ENCODE data around the gene CABP7. TPM values are rescaled to one million over a fixed set of nuclear protein-coding genes. Genes with fewer than 3 reads are reported as not detected.

The CABP7 gene
- total RNA-seq, 1 experiment from 2014 or later = not detected

DNA sequence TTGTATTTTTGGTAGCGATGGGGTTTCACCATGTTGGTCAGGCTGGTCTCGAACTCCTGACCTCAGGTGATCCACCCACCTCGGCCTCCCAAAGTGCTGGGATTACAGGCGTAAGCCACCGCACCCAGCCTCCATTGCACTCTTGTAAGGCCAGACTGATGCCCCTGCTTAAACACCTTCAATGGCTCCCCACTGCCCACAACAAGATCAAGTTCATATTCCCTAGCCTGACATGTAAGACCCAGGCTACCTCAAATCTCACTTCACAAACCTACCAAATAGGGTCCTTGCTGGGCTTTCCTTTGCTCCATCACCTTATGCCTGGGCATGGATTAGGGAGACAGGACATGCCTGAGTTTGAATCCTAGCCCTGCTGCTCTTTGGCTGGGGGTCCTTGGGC lies 60.4 kb downstream of the CABP7 start:
- TF ChIP-seq, protein P1, sequence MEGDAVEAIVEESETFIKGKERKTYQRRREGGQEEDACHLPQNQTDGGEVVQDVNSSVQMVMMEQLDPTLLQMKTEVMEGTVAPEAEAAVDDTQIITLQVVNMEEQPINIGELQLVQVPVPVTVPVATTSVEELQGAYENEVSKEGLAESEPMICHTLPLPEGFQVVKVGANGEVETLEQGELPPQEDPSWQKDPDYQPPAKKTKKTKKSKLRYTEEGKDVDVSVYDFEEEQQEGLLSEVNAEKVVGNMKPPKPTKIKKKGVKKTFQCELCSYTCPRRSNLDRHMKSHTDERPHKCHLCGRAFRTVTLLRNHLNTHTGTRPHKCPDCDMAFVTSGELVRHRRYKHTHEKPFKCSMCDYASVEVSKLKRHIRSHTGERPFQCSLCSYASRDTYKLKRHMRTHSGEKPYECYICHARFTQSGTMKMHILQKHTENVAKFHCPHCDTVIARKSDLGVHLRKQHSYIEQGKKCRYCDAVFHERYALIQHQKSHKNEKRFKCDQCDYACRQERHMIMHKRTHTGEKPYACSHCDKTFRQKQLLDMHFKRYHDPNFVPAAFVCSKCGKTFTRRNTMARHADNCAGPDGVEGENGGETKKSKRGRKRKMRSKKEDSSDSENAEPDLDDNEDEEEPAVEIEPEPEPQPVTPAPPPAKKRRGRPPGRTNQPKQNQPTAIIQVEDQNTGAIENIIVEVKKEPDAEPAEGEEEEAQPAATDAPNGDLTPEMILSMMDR (IDR thresholded peaks at IDR 0.05; ENCODE audit: unreplicated experiment) = no peak
- peak overlapping the region; percentile 51 for H3K27ac Mint-ChIP-seq (ENCODE audit: unreplicated experiment)
- no TSS peak for BruUV-seq (replicated peaks)
- H3K27me3 Mint-ChIP-seq (ENCODE audit: unreplicated experiment) = no peaks in the 10 kb centered on the region
- peaks cover 33% of the 10 kb centered on the region for H3K4me1 Mint-ChIP-seq (ENCODE audit: low read depth, unreplicated experiment)
- H3K9me3 Mint-ChIP-seq (ENCODE audit: low read depth, unreplicated experiment) = no peaks in the 10 kb centered on the region
- no peak overlapping the region for H3K4me3 Mint-ChIP-seq (ENCODE audit: low read depth, unreplicated experiment)
- no peak for DNase-seq
- CTCF ChIA-PET = interaction anchor here (0.6 to 1.4 kb wide), 2 partner anchors 12 to 202 kb away, joined by 4 to 6 read pairs; no protein-coding TSS in a partner anchor
- H3K36me3 Mint-ChIP-seq (ENCODE audit: insufficient read depth, unreplicated experiment) = no peaks in the 10 kb centered on the region
- intact Hi-C loops (cut with micrococcal nuclease; ENCODE audit: unreplicated experiment) = no loop called here

DNA sequence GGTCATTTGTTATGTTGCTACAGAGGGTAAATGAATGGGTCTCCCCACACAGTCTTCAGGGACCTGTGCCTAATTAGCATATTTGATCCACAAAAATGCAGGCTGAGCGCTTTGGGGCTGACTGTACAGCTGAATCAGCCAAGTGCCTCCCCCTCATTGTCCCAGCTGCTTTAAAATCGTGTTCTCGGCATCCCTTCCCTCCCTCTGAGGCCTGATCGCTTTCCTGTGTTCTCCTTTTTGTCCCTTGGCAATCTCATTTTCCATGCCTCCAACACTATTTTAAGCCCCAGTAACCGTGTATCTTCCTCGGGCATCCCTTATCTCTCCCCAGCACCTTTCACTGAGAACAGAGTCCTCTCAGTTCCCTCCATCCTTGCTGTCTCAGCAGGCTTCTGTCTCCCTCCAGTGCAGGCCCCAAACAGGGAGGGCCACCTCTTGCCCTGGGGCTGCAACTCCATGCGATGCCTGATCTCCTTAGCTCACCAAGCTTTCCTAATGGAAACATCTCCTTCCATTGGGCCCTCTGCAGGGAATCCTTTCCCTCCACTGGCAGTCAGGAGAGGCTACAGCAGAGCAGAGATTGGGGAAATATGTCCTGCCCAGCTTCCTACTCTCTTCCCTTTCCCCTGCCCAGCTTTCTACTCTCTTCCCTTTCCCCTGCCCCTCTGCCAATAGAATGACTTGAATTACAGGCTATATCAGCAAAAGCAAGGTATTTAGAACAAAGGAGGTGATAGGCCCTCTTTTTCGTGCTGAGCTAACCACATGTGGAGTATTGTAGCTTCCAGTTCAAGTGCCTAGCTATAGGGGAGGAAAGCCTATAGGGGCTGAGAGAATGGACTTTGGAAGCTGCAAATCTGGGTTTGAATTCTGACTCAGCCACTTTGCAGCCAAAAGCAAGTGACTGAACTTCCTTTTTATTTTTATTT lies 61.2 kb downstream of the CABP7 start:
- no TSS peak for BruUV-seq (replicated peaks)
- Mint-ChIP-seq H3K27ac (ENCODE audit: unreplicated experiment) (peak overlapping the region; percentile 51), H3K27me3 (ENCODE audit: unreplicated experiment) (no peaks in the 10 kb centered on the region), H3K4me1 (ENCODE audit: low read depth, unreplicated experiment) (peaks cover 33% of the 10 kb centered on the region), H3K36me3 (ENCODE audit: insufficient read depth, unreplicated experiment) (no peaks in the 10 kb centered on the region), H3K9me3 (ENCODE audit: low read depth, unreplicated experiment) (no peaks in the 10 kb centered on the region), H3K4me3 (ENCODE audit: low read depth, unreplicated experiment) (peak overlapping the region; percentile 6)
- CTCF ChIA-PET = interaction anchor here (0.6 to 1.4 kb wide), 3 partner anchors 11 to 201 kb away, joined by 3 to 6 read pairs (median 4); no protein-coding TSS in a partner anchor
- intact Hi-C loops (cut with micrococcal nuclease; ENCODE audit: unreplicated experiment) = no loop called here
- DNase-seq = peak; percentile 44
- TF ChIP-seq, protein P1 (IDR thresholded peaks at IDR 0.05; ENCODE audit: unreplicated experiment) = no peak

Other genes starting within 250 kb of the CABP7 start
- not detected in 2 replicates for gene NEFH, start 239.8 kb upstream of the CABP7 start, total RNA-seq (2022)
- 64.0 and 67.6 TPM in 2 replicates for gene THOC5, start 166.2 kb upstream of the CABP7 start, total RNA-seq (2022)
- 115 and 117 TPM in 2 replicates for gene NIPSNAP1, start 138.9 kb upstream of the CABP7 start, total RNA-seq (2022)
- 117 and 132 TPM in 2 replicates for gene NF2, start 116.4 kb upstream of the CABP7 start, total RNA-seq (2022)
- gene ZMAT5, start 47.0 kb downstream of the CABP7 start, total RNA-seq (2022) = 20.5 and 21.0 TPM in 2 replicates
- gene UQCR10, start 47.4 kb downstream of the CABP7 start, total RNA-seq (2022) = 113 and 120 TPM in 2 replicates
- gene ASCC2, start 118.3 kb downstream of the CABP7 start, total RNA-seq (2022) = 62.6 and 73.4 TPM in 2 replicates
- 34.5 and 40.1 TPM in 2 replicates for gene MTMR3, start 163.2 kb downstream of the CABP7 start, total RNA-seq (2022)

All from Calu3 (cell line).